HG03039 (cell line): ENCODE measurements around the gene CANT1.

Source experiments
- ATAC-seq: cut with Tn5 transposase; IDR thresholded peaks from one replicate; pipeline ENCODE4 v1.9.1; 2021; ENCODE audit warnings: mild to moderate bottlenecking, moderate library complexity; ENCODE audit not compliant: unreplicated experiment

The CANT1 gene

DNA sequence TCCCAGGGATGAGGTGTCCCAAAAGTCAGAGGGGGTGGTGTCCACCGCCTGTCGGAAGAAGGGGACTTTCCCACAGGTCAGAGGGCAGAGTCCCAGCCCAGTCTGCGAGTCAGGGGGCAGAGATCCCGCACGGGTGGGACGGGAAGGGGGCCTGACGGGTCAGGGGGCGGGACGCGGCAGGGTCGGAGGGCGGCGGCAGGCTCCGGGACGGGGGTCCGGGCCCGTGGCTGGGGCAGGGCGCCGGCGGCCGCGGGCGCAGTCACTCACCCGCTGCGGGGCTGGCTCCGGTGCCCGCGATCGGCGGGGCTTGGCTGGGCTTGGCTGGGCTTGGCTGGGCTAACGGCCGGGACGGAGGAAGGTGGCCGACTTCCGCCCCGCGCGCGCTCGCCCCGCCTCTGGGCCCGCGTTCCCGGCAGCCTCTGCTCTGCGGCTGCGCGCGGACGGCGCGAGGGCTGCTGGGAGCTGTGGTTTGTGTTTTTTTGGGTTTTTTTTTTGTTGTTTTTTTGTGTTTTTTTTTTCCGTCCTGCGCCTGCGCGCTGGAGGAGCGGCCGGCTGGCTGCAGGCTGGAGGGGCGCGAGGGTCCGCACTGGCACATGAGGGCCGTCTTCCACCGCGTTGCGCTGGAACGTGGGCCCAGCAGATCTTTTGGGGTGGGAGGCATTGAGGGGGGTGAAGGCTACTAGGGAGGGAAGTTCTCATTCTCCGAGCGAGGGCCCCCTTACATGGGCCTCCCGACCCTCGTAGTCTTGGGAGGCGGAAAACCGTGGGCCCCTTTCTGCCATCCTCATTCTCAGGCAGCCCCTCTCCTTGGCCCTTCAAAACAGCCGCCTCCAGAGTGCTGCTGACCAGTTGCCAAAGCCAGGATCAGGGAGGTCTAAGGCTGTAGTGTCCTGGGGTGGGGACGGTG lies at the start of gene CANT1:
TSS of gene CANT1 (minus strand) at position 368 of the 907 bp plus-strand sequence. CDS start 12,142 bp downstream, outside the sequence.
- ATAC-seq, result peak; percentile 81

DNA sequence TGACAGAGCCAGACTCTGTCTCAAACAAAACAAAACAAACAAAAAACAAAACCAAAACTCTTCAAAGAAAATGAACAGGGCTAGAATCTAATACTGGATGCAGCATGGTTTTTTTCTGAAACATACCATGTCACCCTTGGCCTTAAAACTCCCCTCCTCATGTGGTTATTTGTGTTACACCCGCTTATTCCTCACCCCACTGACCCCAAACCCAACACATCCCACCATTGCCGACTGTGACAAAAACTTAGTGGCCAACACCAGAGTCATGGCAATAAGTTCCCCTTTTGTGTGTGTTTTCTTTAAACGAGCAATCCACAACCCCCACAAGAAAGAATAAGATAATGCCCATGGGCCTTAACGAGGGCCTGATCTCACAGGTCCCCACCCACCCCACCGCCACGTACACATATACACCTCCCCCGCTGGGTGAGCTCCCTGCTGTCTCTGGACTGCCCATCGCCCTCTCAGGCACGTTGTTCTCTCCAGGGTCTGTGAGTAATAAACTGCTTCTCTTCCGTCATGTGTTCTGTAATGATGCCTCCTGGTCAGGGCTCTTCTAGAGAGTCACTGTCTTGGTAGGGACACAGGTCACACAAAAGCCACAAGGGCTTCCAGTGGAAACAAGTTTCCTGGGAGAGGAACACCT lies 48.3 kb upstream of the CANT1 start:
- no peak for ATAC-seq

DNA sequence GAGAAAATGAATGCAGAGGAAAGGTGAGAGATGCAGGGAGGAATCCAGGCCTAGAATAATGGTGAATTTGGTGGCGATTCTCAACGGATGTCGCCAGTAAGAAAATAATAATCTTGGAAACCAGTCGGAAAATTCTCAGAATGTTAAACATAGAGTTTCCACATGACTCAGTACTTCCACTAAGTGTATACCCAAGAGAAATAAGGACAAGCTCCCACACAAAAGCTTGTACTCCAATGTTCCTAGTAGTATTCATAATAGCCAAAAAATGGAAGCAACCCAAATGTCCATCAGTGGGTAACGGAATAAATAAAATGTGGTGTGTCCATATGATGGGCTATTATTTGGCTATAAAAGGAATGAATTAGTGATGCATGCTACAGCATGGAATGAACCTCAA lies 45.6 kb upstream of the CANT1 start:
- no peak for ATAC-seq

DNA sequence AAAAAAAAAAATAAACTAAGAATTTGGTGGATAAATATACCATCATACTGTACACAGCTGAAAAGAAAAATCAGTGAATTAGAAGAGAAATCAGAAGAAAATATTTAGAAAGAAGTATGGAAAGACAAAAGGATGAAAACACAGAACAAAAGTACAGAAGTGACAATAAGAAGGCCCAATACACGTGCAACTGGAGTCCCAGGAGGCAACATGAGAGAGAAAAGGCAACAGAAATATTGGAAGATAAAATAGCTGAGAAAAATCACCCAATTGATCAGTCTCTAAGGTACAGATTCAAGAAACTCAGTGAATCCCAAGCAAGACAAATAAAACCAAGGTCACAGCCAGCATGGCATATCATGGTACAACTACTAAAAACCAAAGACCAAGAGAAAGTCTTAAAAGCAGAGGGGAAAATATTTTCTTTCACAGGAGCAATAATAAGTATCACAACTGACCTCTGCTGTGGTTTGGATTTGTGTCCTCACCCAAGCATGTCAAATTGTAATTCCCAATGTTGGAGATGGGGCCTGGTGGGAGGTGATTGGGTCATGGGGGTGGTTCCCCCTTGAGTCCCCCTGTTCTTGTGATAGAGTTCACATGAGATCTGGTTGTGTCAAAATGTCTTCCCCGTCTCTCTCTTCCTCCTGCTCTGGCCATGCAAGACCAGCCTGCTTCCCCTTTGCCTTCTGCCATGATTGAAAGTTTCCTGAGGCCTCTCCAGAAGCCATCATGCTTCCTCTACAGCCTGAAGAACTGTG lies 44.8 kb upstream of the CANT1 start:
- ATAC-seq, result no peak

DNA sequence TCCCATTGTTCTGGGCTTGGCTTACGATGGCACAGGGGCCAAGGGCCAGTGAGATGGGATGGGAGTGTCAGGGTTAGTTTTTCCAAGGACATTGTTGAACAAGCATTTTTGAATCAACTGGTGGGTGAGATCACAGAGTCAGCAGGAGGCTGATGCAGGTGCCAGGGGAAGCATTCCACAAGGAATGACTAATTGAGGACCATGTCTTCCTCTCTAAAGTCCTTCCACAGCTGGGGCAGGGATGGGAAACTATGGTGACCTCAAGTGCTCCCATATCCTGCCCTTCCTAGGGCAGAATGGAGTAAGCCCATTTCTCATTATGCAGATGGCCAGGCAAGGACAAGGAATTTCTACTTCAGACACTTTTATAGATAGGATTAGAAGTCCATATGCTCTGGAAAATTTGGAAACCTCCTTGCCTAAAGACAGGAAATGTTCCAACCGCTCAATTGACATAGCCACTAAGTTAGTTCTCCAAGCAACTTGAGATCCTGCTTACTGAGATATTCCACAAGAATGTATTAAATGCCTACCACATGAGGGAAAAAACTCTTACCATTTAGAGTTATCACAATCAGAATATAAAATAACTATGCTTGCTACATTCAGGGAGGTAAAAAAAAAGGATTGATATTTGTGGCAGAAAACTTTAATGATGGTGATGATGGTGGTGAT lies 43.8 kb upstream of the CANT1 start:
- ATAC-seq, result no peak

DNA sequence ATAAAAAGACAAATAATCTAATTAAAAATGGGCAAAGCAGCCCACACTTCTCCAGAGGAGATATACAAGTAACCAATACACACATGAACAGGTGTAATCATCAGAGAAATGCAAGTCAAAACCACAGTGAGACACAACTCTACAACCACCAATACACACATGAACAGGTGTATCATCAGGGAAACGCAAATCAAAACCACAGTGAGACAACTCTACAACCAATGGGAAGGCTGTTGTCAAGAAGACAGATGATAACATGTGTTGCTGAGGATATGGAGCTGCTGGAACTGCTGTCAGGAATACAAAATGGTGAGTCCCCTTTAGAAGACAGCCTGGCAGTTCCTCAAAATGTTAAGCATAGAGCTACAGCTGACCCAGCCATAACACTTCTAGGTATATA lies 42.6 kb upstream of the CANT1 start:
- ATAC-seq, result no peak

DNA sequence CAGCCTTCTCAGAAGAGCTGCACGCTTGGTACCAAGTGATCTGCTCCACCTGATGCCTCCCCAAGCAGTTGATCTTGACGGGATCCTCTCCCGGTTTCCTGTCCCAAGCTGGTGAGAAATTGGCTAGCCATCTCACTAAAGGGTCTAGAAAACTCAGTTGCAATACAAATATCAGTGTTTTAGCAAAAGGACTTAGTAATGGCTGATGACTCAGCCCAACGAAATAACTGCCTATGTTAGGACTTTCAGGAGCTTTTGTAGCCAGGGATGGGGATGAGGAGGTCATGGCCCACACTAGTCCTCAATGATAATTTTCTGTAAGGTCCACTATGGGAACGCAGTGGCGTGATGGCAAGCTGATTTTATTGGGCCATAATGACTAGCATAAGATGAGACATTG lies 41.7 kb upstream of the CANT1 start:
- ATAC-seq, result no peak

DNA sequence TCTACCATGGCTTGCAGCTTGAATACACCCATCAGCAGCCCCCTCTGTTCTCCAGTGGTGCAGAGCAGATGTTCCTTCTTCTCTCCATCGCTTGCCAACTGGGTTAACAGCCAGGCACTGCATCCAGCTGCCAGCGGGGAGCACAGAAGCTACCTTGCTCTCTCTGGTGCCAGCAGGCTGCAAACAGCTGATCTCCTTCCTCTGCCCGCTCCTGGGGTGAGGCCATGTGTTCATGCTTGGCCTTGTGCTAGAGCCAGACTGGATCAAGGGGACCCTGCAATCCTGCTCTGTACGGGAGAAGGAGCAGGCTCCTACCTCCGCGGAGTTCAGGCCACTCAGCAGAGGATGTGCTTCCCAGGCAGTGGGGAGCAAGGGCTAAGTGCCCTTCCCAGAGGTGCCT lies 41.0 kb upstream of the CANT1 start:
- no peak for ATAC-seq

DNA sequence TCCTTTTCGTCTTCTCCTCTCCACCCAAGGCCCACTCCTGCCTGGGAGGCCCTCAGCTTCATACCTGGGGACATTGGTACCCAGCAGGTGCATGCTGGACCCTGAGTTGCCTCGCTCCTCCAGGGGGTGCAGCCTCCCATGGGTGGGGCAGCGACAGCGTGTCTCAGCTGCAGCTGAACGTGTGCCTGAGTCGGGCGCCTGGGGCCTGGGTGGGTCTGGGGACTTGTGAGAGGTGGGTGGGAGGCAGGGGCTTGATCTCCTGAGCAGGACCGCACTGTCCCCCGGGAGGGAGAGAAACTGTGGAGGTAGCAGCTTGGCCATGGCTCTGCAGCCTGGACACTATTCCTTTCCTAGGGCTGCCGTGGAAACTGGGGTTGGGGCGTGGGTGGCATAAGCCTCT lies 40.3 kb upstream of the CANT1 start:
- no peak for ATAC-seq

DNA sequence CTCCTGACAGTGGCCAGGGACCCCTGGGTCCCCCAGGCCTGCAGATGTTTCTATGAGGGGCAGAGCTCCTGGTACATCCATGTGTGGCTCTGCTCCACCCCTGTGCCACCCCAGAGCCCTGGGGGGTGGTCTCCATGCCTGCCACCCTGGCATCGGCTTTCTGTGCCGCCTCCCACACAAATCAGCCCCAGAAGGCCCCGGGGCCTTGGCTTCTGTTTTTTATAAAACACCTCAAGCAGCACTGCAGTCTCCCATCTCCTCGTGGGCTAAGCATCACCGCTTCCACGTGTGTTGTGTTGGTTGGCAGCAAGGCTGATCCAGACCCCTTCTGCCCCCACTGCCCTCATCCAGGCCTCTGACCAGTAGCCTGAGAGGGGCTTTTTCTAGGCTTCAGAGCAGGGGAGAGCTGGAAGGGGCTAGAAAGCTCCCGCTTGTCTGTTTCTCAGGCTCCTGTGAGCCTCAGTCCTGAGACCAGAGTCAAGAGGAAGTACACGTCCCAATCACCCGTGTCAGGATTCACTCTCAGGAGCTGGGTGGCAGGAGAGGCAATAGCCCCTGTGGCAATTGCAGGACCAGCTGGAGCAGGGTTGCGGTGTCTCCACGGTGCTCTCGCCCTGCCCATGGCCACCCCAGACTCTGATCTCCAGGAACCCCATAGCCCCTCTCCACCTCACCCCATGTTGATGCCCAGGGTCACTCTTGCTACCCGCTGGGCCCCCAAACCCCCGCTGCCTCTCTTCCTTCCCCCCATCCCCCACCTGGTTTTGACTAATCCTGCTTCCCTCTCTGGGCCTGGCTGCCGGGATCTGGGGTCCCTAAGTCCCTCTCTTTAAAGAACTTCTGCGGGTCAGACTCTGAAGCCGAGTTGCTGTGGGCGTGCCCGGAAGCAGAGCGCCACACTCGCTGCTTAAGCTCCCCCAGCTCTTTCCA lies 39.5 kb upstream of the CANT1 start:
- no peak for ATAC-seq

DNA sequence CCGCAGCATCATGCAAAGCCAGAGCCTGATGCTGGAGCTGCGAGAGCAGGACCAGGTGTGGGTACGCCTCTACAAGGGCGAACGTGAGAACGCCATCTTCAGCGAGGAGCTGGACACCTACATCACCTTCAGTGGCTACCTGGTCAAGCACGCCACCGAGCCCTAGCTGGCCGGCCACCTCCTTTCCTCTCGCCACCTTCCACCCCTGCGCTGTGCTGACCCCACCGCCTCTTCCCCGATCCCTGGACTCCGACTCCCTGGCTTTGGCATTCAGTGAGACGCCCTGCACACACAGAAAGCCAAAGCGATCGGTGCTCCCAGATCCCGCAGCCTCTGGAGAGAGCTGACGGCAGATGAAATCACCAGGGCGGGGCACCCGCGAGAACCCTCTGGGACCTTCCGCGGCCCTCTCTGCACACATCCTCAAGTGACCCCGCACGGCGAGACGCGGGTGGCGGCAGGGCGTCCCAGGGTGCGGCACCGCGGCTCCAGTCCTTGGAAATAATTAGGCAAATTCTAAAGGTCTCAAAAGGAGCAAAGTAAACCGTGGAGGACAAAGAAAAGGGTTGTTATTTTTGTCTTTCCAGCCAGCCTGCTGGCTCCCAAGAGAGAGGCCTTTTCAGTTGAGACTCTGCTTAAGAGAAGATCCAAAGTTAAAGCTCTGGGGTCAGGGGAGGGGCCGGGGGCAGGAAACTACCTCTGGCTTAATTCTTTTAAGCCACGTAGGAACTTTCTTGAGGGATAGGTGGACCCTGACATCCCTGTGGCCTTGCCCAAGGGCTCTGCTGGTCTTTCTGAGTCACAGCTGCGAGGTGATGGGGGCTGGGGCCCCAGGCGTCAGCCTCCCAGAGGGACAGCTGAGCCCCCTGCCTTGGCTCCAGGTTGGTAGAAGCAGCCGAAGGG lies 38.6 kb upstream of the CANT1 start:
- ATAC-seq, result no peak

DNA sequence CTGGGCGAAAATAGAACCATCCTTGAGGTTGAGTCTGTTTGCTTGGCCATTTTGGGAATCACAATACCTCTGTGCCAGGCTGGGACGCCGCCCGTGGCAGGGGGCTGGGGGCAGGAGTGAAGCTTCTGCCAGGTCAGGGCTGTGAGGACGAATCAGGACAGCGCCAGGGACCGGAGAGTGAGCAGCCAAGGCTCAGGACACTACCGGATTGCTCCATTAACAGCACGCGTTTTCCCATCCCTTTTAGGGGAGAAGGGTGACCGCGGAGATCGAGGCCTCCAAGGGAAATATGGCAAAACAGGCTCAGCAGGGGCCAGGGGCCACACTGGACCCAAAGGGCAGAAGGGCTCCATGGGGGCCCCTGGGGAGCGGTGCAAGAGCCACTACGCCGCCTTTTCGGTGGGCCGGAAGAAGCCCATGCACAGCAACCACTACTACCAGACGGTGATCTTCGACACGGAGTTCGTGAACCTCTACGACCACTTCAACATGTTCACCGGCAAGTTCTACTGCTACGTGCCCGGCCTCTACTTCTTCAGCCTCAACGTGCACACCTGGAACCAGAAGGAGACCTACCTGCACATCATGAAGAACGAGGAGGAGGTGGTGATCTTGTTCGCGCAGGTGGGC lies 37.8 kb upstream of the CANT1 start:
- ATAC-seq, result no peak

DNA sequence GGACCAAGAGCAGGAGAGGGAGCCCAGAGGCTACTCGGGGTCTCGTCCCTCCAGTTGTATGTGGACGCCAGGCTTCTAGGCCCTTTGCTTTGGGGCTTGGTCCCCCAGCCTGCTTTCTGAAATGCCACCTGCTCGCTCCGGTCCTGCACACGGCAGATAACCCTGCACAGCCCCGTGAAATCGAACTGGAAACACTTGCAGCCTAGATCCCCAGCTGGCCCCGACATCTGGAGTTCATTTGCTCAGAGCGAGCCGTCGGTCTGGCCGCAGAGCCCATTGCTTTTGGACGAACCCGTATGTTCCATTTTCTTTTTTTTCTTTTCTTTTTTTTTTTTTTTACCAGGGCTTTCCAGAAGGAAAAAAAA lies 37.3 kb upstream of the CANT1 start:
- no peak for ATAC-seq

DNA sequence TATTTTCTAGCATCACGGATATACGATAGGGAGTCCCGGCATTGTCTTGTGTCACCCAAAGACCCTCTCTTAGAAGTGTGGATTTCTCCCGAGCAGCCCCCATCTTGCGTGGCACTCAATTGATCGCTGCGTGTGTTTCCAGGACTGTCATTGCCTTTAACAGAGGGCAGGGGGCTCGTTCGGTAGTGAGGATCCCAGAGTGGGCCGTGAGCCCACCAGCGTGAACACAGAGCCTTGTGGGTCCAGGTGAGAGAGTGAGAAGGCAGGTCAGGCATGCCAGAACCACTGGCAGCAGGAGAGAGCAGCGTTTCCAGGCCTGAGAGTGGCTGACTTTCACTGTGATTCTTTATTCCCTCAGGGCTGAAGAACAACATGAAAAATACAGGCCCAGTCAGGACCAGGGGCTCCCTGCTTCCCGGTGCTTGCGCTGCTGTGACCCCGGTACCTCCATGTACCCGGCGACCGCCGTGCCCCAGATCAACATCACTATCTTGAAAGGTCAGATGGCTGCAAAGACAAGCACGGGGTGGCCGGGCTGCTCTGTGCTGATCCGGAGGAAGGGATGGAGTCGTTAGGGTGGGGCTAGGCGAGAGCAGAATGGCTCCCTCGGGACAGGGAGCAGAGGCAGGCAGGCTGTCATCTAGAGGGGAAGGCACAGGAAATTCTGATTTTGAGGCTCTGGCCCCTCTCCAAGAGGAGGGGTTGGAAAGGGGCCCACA lies 36.8 kb upstream of the CANT1 start:
- ATAC-seq, result no peak

DNA sequence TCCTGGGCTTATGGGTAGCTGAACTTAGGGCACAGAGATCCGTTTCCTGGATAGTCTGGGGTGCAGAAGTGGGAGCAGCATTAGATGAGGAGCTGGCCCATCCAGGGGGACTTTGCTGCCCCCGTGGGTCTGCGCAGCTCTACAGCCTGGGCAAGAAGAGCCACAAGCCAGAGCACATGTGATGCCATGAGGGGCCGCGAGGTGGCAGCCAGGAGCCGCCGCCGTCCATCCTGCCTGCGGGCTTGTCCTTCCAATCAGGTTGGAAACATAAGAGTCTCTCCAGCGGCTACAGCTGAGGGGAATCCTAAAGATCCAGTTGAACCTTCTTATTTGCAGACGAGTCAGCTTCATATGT lies 36.3 kb upstream of the CANT1 start:
- ATAC-seq, result no peak

DNA sequence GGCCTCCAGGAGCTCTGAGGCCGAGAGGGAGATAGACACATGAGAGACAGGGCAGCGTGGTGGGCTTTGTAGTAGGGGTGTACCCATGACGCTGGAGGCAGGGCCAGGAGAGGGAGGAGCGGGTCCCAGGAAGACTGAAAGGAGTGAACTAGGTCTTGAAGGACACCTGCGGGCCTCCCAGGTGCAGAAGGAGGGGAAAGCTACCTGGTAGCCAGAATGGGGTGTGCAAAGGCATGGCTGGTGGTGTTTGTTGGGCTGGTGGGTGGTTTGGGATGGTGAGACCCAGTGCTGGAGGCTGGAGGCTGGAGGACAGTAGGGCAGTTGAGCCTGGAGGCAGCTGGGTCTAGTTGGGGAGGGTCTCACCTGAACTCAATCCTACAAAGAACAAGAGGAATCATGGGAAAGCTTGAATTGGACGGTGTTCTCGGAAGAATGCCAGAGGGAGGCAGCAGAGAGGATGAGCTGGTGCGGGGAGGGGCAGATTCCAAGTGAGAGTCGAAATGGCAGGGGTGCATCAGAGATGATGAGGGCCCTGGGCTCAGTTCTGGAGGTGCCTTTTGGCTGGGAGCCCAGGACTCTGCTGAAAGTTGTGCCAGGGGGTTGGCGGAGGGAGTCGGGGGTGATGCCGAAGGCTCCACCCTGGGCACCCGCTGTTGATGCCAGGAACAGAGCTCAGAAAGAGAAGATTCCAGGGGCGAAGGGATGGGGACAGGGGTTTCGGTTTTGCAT lies 35.6 kb upstream of the CANT1 start:
- no peak for ATAC-seq

DNA sequence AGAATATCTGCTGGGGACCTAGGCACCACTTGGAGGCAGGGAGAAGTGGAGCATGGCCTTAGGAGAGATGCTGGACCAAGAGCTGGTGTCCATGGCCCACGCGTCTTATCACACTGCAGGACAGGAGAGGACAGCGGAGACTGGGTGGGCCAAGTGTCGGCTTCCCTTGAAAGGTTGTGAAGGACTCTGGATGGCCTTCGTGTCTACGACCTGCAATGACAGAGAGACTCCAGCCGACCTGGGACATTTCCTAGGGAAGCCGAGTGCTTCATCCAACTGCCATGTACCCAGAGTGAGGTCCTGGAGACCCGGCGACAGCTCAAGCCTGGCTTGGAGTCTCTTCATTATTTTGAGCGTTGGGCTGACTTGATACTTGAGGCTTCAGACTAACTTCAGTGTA lies 34.9 kb upstream of the CANT1 start:
- no peak for ATAC-seq
